ENCODE measurements around the gene NLRP8. TPM values are rescaled to one million over a fixed set of nuclear protein-coding genes. Genes with fewer than 3 reads are reported as not detected.
A peak's percentile ranks its signal among the peaks of the same experiment; 100 is the strongest.
"Not testable (repeated sequence)": the region's sequence is repeated elsewhere in the genome, so short reads cannot be mapped to it uniquely, and the experiment has no call there.

NLRP8 gene
- total and polyA plus RNA-seq, 10 of the 15 experiments (the other 5 are each of a cell fraction or from before 2014, with no cell fraction given): 0.04 TPM; not detected in 9

DNA sequence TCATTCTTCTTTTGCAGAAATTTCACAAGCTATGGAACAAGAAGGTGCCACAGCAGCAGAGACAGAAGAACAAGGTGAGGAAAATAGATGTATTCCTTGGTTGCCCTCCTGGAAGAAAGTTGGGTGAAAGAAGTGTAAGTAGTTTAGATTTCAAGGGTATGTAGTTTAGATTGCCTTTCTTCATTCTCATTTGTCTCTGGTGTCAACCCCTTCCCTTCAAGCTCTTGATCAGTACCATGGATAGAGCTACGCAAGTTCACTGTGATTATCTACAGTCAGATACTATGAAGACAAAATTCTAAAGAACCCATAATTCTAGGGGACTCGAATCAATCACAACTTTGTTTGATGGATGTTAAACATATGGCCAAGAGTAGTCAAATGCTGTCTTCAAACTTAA, 71.7 kb downstream of the NLRP8 start:
- RAD21 ChIA-PET (ENCODE audit: unreplicated experiment); H3K4me2 ChIP-seq (ENCODE audit: control insufficient read depth, insufficient read depth); H3K27me3 ChIP-seq (replicated peaks in 1 of 2; ENCODE audit: control insufficient read depth in 2 of 2, insufficient read depth in 2 of 2, low read length in 1 of 2); H3K36me3 ChIP-seq (ENCODE audit: control insufficient read depth in 2 of 2, insufficient read depth in 2 of 2, low read length in 1 of 2); BruUV-seq (replicated peaks); POLR2A ChIA-PET; CTCF ChIA-PET; H3K79me2 ChIP-seq (ENCODE audit: control insufficient read depth, insufficient read depth, low read length); H4K20me1 ChIP-seq (ENCODE audit: control insufficient read depth, insufficient read depth); in situ Hi-C loops (cut with MboI); H3K4me3 ChIP-seq; ATAC-seq; DNase-seq (ENCODE audit: low read depth, low spot score); H3K9me3 ChIP-seq (replicated peaks; ENCODE audit: control insufficient read depth, insufficient read depth, low read length); intact Hi-C loops (cut with micrococcal nuclease; ENCODE audit: unreplicated experiment); H2AFZ ChIP-seq (ENCODE audit: control insufficient read depth, low read depth, low read length); SMC1A ChIA-PET (ENCODE audit: uncharacterized antibody, unreplicated experiment); H3K27ac ChIP-seq (ENCODE audit: control insufficient read depth, insufficient read depth); H3K9ac ChIP-seq (ENCODE audit: control insufficient read depth, insufficient read depth, low read length); H3K4me1 ChIP-seq (ENCODE audit: control insufficient read depth, insufficient read depth, low read length): not testable (repeated sequence)
- FAIRE-seq: peak; percentile 75
- WGBS (ENCODE audit: insufficient coverage, insufficient replicate concordance, low lambda C conversion rate, missing lambda C conversion rate): 21% methylated on average over 2 of the region's 2 CpGs

DNA sequence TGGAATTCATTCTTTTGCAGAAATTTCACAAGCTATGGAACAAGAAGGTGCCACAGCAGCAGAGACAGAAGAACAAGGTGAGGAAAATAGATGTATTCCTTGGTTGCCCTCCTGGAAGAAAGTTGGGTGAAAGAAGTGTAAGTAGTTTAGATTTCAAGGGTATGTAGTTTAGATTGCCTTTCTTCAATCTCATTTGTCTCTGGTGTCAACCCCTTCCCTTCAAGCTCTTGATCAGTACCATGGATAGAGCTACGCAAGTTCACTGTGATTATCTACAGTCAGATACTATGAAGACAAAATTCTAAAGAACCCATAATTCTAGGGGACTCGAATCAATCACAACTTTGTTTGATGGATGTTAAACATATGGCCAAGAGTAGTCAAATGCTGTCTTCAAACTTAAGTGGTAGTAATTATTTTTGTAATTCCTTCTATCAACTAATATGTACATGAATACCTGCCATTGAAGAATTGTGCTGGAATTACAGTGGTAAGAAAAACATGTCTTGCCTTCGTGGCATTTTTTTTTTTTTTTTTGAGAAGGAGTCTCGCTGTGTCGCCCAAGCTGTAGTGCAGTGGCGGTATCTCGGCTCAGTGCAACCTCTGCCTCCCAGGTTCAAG, 72.8 kb downstream of the NLRP8 start:
- SMC1A ChIA-PET (ENCODE audit: uncharacterized antibody, unreplicated experiment); H3K4me2 ChIP-seq (ENCODE audit: control insufficient read depth, insufficient read depth); H2AFZ ChIP-seq (ENCODE audit: control insufficient read depth, low read depth, low read length); CTCF ChIA-PET; H3K9ac ChIP-seq (ENCODE audit: control insufficient read depth, insufficient read depth, low read length); H3K79me2 ChIP-seq (ENCODE audit: control insufficient read depth, insufficient read depth, low read length); H3K27ac ChIP-seq (ENCODE audit: control insufficient read depth, insufficient read depth); H3K27me3 ChIP-seq (replicated peaks in 1 of 2; ENCODE audit: control insufficient read depth in 2 of 2, insufficient read depth in 2 of 2, low read length in 1 of 2); intact Hi-C loops (cut with micrococcal nuclease; ENCODE audit: unreplicated experiment); H3K36me3 ChIP-seq (ENCODE audit: control insufficient read depth in 2 of 2, insufficient read depth in 2 of 2, low read length in 1 of 2); RAD21 ChIA-PET (ENCODE audit: unreplicated experiment); ATAC-seq; BruUV-seq (replicated peaks); in situ Hi-C loops (cut with MboI); POLR2A ChIA-PET; H3K4me3 ChIP-seq; H3K9me3 ChIP-seq (replicated peaks; ENCODE audit: control insufficient read depth, insufficient read depth, low read length); H4K20me1 ChIP-seq (ENCODE audit: control insufficient read depth, insufficient read depth); DNase-seq (ENCODE audit: low read depth, low spot score); H3K4me1 ChIP-seq (ENCODE audit: control insufficient read depth, insufficient read depth, low read length): not testable (repeated sequence)
- 64% methylated on average over 4 of the region's 7 CpGs for WGBS (ENCODE audit: insufficient coverage, insufficient replicate concordance, low lambda C conversion rate, missing lambda C conversion rate)
- FAIRE-seq: peak; percentile 65
